T-helper 17 cell (primary cell): ENCODE data around the gene NUP188. TPM values are rescaled to one million over a fixed set of nuclear protein-coding genes. Genes with fewer than 3 reads are reported as not detected.

Experiments used
- ATAC-seq: fragments of 150-1000 bp; cut with Tn5 transposase; 2 replicates; pipeline ENCODE4 v1.10.0; 2021; ENCODE audit warnings: mild to moderate bottlenecking, moderate library complexity
- DNase-seq, 3 donors: peaks; one replicate each; pipeline versions ENCODE4 v3.0.0 to v3.0.0-alpha.2; 2020 to 2021
- H3K9me3 ChIP-seq: one replicate; pipeline ENCODE4 v1.7.0; 2013; ENCODE audit warnings: low read length, mild to moderate bottlenecking; ENCODE audit not compliant: control insufficient read depth, poor library complexity, severe bottlenecking
- H3K27ac Mint-ChIP-seq: one replicate; pipeline ENCODE4 v1.8.0; 2022; ENCODE audit warnings: mild to moderate bottlenecking, moderate library complexity, mixed read lengths
- H3K27me3 Mint-ChIP-seq: one replicate; pipeline ENCODE4 v1.8.0; 2022; ENCODE audit warnings: mixed read lengths
- H3K36me3 Mint-ChIP-seq: one replicate; pipeline ENCODE4 v1.8.0; 2022; ENCODE audit warnings: low read depth, mixed read lengths
- H3K4me1 Mint-ChIP-seq: one replicate; pipeline ENCODE4 v1.8.0; 2022; ENCODE audit warnings: mild to moderate bottlenecking, mixed read lengths
- H3K4me3 Mint-ChIP-seq: one replicate; pipeline ENCODE4 v1.8.0; 2022; ENCODE audit warnings: mild to moderate bottlenecking, moderate library complexity, mixed read lengths
- total RNA-seq, 4 donors: library from RNA in 2 of 4; stranded (reverse) in 2 of 4; gene quantifications; one replicate each; pipeline ENCODE4 v1.2.3 and lab custom pipeline; 2022 to 2026

The NUP188 gene
- total RNA-seq, 2 donors from 2014 or later = 62.2 to 75.1 TPM

- no peak for ATAC-seq
- Mint-ChIP-seq H3K4me3 (peak overlapping the region; percentile 97), H3K36me3 (no peaks in the 10 kb centered on the region), H3K27me3 (no peaks in the 10 kb centered on the region), H3K4me1 (peaks cover 25% of the 10 kb centered on the region), H3K27ac (no peak overlapping the region)
- no peaks in the 10 kb centered on the region for H3K9me3 ChIP-seq
- DNase-seq = no peak
Measured at GRCh38 chr9:129037767-129038098, 90.2 kb downstream of the NUP188 start.

DNA sequence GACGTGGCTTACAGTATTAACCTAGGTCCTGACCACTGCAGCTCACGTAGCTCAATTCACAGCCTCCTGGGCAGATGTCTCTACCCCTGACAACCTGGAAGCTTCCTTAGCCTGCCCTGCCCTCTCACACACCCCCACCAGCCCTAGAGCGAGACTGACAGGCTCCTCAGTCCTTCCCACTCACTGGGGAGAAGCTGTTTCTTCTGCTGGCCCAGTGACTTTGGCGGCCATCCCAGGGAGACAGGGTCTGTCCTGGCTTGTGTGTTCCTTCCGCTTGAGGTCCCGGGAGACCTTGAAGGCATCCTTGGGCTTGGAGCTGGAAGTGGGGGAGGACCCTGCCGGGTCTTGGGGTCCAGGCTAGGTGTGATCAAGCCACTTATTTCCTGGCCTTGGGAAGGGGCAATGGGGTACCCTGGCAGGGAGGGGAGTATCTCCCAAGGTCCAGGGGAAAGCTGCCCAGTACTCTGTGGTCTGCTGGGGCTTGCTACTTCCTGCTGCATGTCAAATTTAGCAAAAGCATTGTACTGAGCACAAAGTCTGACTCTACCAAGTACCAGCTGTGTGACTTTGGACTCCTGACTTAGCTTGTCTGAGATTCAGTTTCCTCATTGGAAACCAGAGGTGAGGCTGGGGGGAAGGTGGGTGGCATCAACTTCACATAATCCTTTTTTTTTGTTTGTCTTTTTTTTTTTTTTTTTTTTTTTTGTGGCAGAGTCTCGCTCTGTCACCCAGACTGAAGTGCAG lies 90.8 kb downstream of the NUP188 start:
- H3K27ac Mint-ChIP-seq = no peak overlapping the region
- H3K4me3 Mint-ChIP-seq = peak overlapping the region; percentile 97
- peaks cover 25% of the 10 kb centered on the region for H3K4me1 Mint-ChIP-seq
- ATAC-seq (no peak), DNase-seq (no peak)
- H3K27me3 Mint-ChIP-seq = no peaks in the 10 kb centered on the region
- H3K9me3 ChIP-seq = no peaks in the 10 kb centered on the region
- H3K36me3 Mint-ChIP-seq = no peaks in the 10 kb centered on the region

DNA sequence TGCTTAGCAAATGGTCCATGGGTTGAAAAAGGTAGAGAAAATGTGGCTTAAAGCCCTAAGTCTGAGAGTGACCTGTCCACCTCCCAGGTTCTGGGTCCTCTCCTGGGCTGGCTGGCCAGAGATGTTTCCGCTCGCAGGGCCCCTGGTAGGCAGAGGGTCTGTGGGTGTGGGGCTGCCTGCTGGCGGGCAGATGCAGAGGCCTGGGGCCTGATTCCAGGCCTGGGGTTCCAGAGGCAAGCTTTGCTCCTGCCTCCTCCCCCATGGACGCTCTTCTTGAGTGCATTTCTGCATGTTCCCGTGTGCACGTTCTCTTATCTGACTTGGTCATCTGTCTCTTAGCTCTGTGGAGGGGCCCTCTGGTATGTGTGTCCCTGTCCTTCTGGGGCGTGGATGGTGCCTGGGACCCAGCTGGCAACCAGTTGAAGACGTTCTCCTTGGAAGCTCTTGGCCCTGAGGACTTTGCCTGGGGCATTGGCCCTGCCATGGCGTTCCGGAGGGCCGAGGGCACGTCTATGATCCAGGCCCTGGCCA lies 92.7 kb downstream of the NUP188 start:
- DNase-seq (no peak), ATAC-seq (no peak)
- no peak overlapping the region for H3K27ac Mint-ChIP-seq
- no peaks in the 10 kb centered on the region for H3K9me3 ChIP-seq
- H3K36me3 Mint-ChIP-seq = peaks cover 2% of the 10 kb centered on the region
- H3K4me1 Mint-ChIP-seq = peaks cover 24% of the 10 kb centered on the region
- no peaks in the 10 kb centered on the region for H3K27me3 Mint-ChIP-seq
- peak overlapping the region; percentile 47 for H3K4me3 Mint-ChIP-seq

DNA sequence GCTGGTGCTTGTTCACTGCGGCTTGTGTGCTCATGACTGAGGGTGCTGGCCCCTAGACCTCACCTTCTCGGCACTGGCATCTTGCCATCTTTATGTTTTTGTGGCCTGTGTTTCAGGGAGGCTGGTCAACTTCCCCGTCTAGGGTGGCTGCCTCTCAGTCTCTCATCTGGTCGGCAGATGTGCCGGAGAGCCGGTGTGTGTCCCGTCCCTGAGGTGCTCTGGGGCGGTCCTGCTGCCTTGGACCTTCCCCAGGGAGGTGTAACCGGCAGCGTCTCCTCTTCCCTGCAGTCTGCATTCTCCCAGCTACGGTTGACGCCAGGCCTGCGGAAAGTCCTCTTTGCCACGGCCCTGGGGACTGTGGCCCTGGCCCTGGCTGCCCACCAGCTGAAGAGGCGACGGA lies 94.5 kb downstream of the NUP188 start:
- DNase-seq (no peak), ATAC-seq (no peak)
- H3K27ac Mint-ChIP-seq = no peak overlapping the region
- peaks cover 11% of the 10 kb centered on the region for H3K4me1 Mint-ChIP-seq
- H3K4me3 Mint-ChIP-seq = no peak overlapping the region
- no peaks in the 10 kb centered on the region for H3K27me3 Mint-ChIP-seq
- peaks cover 2% of the 10 kb centered on the region for H3K36me3 Mint-ChIP-seq
- H3K9me3 ChIP-seq = no peaks in the 10 kb centered on the region

GRCh38 chr9:129052592-129052991 lies 105.1 kb downstream of the NUP188 start:
- Mint-ChIP-seq H3K4me1 (peaks cover 3% of the 10 kb centered on the region), H3K36me3 (peaks cover 4% of the 10 kb centered on the region), H3K27ac (no peak overlapping the region), H3K4me3 (no peak overlapping the region), H3K27me3 (no peaks in the 10 kb centered on the region)
- no peak for ATAC-seq
- no peaks in the 10 kb centered on the region for H3K9me3 ChIP-seq
- no peak for DNase-seq

- Mint-ChIP-seq H3K4me1 (peaks cover 3% of the 10 kb centered on the region), H3K27me3 (no peaks in the 10 kb centered on the region), H3K4me3 (no peak overlapping the region), H3K27ac (no peak overlapping the region), H3K36me3 (peaks cover 4% of the 10 kb centered on the region)
- DNase-seq (no peak), ATAC-seq (no peak)
- H3K9me3 ChIP-seq = no peaks in the 10 kb centered on the region
Measured at GRCh38 chr9:129053020-129053419, 105.5 kb downstream of the NUP188 start.

GRCh38 chr9:129054163-129054851 lies 106.8 kb downstream of the NUP188 start:
- H3K4me1 Mint-ChIP-seq = peaks cover 3% of the 10 kb centered on the region
- no peak overlapping the region for H3K27ac Mint-ChIP-seq
- H3K36me3 Mint-ChIP-seq = peaks cover 4% of the 10 kb centered on the region
- no peak for DNase-seq
- no peak overlapping the region for H3K4me3 Mint-ChIP-seq
- no peaks in the 10 kb centered on the region for H3K9me3 ChIP-seq
- ATAC-seq = no peak
- H3K27me3 Mint-ChIP-seq = no peaks in the 10 kb centered on the region

Other genes with a start within 250 kb of the NUP188 start
- gene PKN3, start 245.2 kb upstream of the NUP188 start, total RNA-seq = 1 to 10 TPM in 1 of 2 donors, under 1 TPM in 1; 0.96 to 2.0 TPM
- 10 to 100 TPM; 23.5 to 26.9 TPM for gene ZDHHC12, start 223.6 kb upstream of the NUP188 start, total RNA-seq
- gene ZER1, start 175.8 kb upstream of the NUP188 start, total RNA-seq = 10 to 100 TPM; 29.4 to 30.0 TPM
- gene TBC1D13, start 160.4 kb upstream of the NUP188 start, total RNA-seq = 10 to 100 TPM; 21.6 to 30.8 TPM
- gene ENDOG, start 129.2 kb upstream of the NUP188 start, total RNA-seq = 1 to 10 TPM; 7.7 to 7.8 TPM
- 10 to 100 TPM; 33.7 to 48.1 TPM for gene SPOUT1, start 117.9 kb upstream of the NUP188 start, total RNA-seq
- 1 to 10 TPM; 4.8 to 5.7 TPM for gene KYAT1, start 65.7 kb upstream of the NUP188 start, total RNA-seq
- gene LRRC8A, start 65.6 kb upstream of the NUP188 start, total RNA-seq = 10 to 100 TPM; 28.9 to 30.3 TPM
- gene PHYHD1, start 26.7 kb upstream of the NUP188 start, total RNA-seq = under 1 TPM in 1 of 2 donors, not detected in 1; 0.45 TPM
- gene DOLK, start 96 bp upstream of the NUP188 start, total RNA-seq = 1 to 10 TPM; 5.1 to 7.4 TPM
- gene SH3GLB2, start 80.6 kb downstream of the NUP188 start, total RNA-seq = 10 to 100 TPM; 82.2 to 87.1 TPM
- gene MIGA2, start 88.9 kb downstream of the NUP188 start, total RNA-seq = 10 to 100 TPM; 64.2 to 81.4 TPM
- 1 to 10 TPM; 5.3 to 8.0 TPM for gene DOLPP1, start 133.4 kb downstream of the NUP188 start, total RNA-seq
- 10 to 100 TPM; 12.9 to 23.3 TPM for gene CRAT, start 163.1 kb downstream of the NUP188 start, total RNA-seq
- gene PTPA, start 163.7 kb downstream of the NUP188 start, total RNA-seq = 10 to 100 TPM; 49.8 to 50.0 TPM
- 1 to 10 TPM; 2.4 to 3.1 TPM for gene IER5L, start 230.6 kb downstream of the NUP188 start, total RNA-seq